ENCODE data around the gene PRDM16.

DNA sequence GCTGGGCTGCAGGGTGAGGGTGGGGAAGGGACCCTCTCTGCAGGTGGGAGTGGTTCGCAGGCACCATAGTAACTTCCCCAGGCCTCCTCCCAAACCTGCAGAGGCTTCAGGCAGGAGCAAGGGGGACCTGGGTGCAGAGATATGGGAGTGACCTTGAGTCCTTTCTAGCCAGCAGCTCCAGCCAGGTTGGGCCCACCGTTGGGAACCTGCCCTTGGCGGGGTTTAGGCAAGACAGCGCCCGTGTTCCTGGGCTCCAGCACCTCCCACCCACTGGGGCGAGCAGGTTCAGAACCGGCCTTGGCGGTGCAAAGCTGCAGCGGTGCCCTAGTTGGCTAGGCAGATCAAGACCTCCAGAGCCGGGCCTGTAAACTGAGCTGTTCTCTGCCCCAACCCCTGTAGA is 2.2 kb upstream of the PRDM16 start:
- TF ChIP-seq, protein P1, sequence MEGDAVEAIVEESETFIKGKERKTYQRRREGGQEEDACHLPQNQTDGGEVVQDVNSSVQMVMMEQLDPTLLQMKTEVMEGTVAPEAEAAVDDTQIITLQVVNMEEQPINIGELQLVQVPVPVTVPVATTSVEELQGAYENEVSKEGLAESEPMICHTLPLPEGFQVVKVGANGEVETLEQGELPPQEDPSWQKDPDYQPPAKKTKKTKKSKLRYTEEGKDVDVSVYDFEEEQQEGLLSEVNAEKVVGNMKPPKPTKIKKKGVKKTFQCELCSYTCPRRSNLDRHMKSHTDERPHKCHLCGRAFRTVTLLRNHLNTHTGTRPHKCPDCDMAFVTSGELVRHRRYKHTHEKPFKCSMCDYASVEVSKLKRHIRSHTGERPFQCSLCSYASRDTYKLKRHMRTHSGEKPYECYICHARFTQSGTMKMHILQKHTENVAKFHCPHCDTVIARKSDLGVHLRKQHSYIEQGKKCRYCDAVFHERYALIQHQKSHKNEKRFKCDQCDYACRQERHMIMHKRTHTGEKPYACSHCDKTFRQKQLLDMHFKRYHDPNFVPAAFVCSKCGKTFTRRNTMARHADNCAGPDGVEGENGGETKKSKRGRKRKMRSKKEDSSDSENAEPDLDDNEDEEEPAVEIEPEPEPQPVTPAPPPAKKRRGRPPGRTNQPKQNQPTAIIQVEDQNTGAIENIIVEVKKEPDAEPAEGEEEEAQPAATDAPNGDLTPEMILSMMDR (IDR thresholded peaks at IDR 0.05): no peak
- TF ChIP-seq, protein P2, sequence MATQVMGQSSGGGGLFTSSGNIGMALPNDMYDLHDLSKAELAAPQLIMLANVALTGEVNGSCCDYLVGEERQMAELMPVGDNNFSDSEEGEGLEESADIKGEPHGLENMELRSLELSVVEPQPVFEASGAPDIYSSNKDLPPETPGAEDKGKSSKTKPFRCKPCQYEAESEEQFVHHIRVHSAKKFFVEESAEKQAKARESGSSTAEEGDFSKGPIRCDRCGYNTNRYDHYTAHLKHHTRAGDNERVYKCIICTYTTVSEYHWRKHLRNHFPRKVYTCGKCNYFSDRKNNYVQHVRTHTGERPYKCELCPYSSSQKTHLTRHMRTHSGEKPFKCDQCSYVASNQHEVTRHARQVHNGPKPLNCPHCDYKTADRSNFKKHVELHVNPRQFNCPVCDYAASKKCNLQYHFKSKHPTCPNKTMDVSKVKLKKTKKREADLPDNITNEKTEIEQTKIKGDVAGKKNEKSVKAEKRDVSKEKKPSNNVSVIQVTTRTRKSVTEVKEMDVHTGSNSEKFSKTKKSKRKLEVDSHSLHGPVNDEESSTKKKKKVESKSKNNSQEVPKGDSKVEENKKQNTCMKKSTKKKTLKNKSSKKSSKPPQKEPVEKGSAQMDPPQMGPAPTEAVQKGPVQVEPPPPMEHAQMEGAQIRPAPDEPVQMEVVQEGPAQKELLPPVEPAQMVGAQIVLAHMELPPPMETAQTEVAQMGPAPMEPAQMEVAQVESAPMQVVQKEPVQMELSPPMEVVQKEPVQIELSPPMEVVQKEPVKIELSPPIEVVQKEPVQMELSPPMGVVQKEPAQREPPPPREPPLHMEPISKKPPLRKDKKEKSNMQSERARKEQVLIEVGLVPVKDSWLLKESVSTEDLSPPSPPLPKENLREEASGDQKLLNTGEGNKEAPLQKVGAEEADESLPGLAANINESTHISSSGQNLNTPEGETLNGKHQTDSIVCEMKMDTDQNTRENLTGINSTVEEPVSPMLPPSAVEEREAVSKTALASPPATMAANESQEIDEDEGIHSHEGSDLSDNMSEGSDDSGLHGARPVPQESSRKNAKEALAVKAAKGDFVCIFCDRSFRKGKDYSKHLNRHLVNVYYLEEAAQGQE (IDR thresholded peaks at IDR 0.05; ENCODE audit: insufficient read depth in 1 of 2, low read depth in 2 of 2, low read length in 1 of 2): no peak
- TF ChIP-seq POLR2AphosphoS5 (IDR thresholded peaks at IDR 0.05; ENCODE audit: low read depth, low read length) (no peak), TCF7L2 (IDR thresholded peaks at IDR 0.05; ENCODE audit: low read depth, low read length) (no peak)
